SKM-1 (cell line): ENCODE data around the gene SCARB2.

ENCODE experiments used
- DNase-seq: peaks from one replicate; lab custom pipeline; 2025; ENCODE audit not compliant: unreplicated experiment; lab: John Stamatoyannopoulos, UW

The SCARB2 gene

GRCh38 chr4:76155979-76156378 lies 57.6 kb downstream of the SCARB2 start:
- DNase-seq, result no peak

GRCh38 chr4:76153356-76153755 lies 60.3 kb downstream of the SCARB2 start:
- DNase-seq, result no peak

- DNase-seq, result peak; percentile 75
Observed at GRCh38 chr4:76148142-76148865, 65.3 kb downstream of the SCARB2 start, which contains the start of gene NUP54. TSS of gene NUP54 (minus strand) at chr4:76148397. CDS start at chr4:76148374, 23 bp downstream.

- DNase-seq, result peak; percentile 12
Observed at GRCh38 chr4:76147454-76148141, 66.0 kb downstream of the SCARB2 start.

- no peak for DNase-seq
Observed at GRCh38 chr4:76144546-76144945, 69.1 kb downstream of the SCARB2 start.

DNA sequence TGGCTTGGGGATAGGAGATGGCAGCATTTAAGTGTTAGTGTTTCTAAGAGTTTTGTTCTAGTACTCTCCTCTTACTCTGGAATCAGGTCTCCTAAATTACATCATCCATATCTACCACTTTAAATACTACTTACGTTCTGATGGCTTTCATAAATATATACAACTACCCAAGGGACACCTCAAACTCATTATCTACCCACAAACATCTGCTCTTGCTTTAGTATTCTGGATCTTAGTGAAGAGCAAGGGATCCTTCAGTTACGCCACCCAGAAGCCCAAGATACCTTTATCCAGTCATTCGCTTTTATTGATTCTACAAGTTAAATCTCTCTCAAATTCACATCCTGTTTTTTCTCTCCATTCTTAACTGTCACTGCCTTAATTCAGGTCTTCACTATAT lies 72.4 kb downstream of the SCARB2 start:
- DNase-seq, result no peak

- DNase-seq, result no peak
Observed at GRCh38 chr4:76127754-76128153, 85.9 kb downstream of the SCARB2 start.

DNA sequence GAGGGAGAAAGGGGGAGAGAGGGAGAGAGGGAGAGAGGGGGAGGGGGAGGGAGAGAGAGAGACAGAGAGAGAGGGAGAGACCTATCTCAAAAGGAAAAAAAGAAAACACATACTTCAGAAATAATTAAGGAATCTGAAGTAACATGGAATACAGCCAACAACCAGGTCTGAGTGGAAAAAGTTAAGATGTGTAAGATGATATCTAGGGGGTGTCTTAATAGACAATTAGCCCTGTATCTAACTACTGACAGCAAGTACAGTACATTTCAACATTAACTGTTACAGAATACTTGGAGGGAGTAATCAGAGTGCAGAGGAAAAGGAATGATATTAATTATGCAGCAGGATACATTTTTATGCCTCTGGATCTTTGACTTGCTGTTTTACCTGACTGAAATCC lies 87.8 kb downstream of the SCARB2 start:
- DNase-seq, result no peak

DNA sequence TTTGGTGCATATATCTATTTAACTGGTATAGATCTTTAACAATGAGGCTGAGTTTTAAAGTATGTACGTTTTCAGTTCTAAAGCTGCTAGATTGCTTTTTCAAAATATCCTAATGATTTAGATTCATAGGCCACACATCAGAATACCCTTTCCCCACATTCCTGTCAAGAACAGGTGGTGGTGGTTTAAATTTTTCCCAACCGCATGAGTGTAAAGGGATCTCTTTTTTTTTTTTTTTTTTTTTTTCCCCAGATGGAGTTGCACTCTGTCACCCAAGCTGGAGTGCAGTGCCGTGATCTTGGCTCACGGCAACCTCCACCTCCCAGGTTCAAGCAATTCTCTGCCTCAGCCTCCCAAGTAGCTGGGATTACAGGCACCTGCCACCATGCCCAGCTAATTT lies 93.4 kb downstream of the SCARB2 start:
- DNase-seq, result no peak

- no peak for DNase-seq
Observed at GRCh38 chr4:76117536-76117935, 96.1 kb downstream of the SCARB2 start.

DNA sequence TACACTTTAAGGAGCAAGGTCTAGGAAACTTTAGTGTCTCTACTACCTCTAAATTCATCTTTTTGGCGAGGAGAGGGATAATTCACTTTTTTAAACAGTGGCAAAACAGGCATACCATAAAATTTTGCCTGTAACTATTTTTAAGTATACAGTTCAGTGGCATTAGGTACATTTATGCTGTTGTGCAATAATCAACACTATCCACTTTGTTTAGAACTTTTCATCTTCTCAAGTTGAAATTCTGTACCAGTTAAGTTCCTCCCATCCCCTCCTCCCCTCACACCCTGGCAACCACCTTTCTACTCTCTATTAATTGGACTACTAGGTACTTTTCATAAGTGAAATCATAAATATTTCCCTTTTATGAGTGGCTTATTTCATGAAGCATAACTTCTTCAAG lies 96.8 kb downstream of the SCARB2 start:
- DNase-seq, result no peak
